Fibroblast of pulmonary artery (primary cell): ENCODE measurements around the gene PRF1.

Experiments used
- DNase-seq: peaks from one replicate; pipeline ENCODE4 v3.0.0-alpha.2; 2010; ENCODE audit warnings: low read depth
- H3K4me3 ChIP-seq: replicated peaks from 2 replicates; pipeline ENCODE4 v1.5.1; 2011; ENCODE audit warnings: low read depth, mild to moderate bottlenecking, control low read depth, low read length, moderate library complexity
- CTCF ChIP-seq: IDR thresholded peaks from 2 replicates; pipeline ENCODE4 v1.5.1; 2011; ENCODE audit warnings: mild to moderate bottlenecking, control low read depth, low read length, inconsistent platforms; ENCODE audit errors: missing control alignments

The PRF1 gene

GRCh38 chr10:70597856-70598815 is 4.4 kb downstream of the PRF1 start:
- H3K4me3 ChIP-seq: no peak overlapping the region
- no peak for TF ChIP-seq CTCF
- no peak for DNase-seq

GRCh38 chr10:70596860-70597809 is 5.4 kb downstream of the PRF1 start:
- TF ChIP-seq CTCF: no peak
- H3K4me3 ChIP-seq: no peak overlapping the region
- DNase-seq: no peak

GRCh38 chr10:70596110-70596798 is 6.3 kb downstream of the PRF1 start:
- no peak for DNase-seq
- TF ChIP-seq CTCF: no peak
- H3K4me3 ChIP-seq: no peak overlapping the region

GRCh38 chr10:70595566-70596016 is 7.0 kb downstream of the PRF1 start:
- no peak for DNase-seq
- no peak for TF ChIP-seq CTCF
- no peak overlapping the region for H3K4me3 ChIP-seq

GRCh38 chr10:70594161-70594560 is 8.4 kb downstream of the PRF1 start:
- no peak for TF ChIP-seq CTCF
- DNase-seq: no peak
- no peak overlapping the region for H3K4me3 ChIP-seq

GRCh38 chr10:70593513-70593890 is 9.0 kb downstream of the PRF1 start:
- H3K4me3 ChIP-seq: no peak overlapping the region
- no peak for DNase-seq
- TF ChIP-seq CTCF: no peak
